GM18867 (cell line): ENCODE data around the gene SERPINA9.
"Not testable (repeated sequence)": the region's sequence is repeated elsewhere in the genome, so short reads cannot be mapped to it uniquely, and the experiment has no call there.

Experiments used
- ATAC-seq: cut with Tn5 transposase; IDR thresholded peaks from one replicate; pipeline ENCODE4 v1.9.1; 2021; ENCODE audit warnings: mild to moderate bottlenecking, moderate library complexity; ENCODE audit not compliant: unreplicated experiment

SERPINA9 gene, protein sequence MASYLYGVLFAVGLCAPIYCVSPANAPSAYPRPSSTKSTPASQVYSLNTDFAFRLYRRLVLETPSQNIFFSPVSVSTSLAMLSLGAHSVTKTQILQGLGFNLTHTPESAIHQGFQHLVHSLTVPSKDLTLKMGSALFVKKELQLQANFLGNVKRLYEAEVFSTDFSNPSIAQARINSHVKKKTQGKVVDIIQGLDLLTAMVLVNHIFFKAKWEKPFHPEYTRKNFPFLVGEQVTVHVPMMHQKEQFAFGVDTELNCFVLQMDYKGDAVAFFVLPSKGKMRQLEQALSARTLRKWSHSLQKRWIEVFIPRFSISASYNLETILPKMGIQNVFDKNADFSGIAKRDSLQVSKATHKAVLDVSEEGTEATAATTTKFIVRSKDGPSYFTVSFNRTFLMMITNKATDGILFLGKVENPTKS

DNA sequence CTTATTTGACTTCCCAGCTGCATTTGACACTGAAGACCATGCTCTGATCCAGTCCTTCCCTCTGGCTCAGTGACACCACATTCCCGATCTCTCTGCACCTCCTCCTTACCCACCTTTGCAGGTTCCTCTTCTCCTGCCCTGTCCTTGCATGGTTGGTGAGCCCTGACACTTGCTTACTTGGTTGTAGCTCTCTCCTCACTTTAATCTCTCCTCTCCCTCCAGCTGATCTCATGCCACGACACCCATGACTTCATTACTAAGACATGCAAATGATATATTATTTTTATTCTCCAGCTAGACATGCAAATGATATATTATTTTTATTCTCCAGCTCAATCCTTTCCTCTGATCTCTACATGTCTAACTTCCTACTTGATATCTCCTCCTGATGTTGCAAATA lies at the start of gene SERPINA9:
TSS of gene SERPINA9 (minus strand) at position 175 of the 400 bp plus-strand sequence. CDS start 6,357 bp downstream, outside the sequence.
- ATAC-seq, result no peak

DNA sequence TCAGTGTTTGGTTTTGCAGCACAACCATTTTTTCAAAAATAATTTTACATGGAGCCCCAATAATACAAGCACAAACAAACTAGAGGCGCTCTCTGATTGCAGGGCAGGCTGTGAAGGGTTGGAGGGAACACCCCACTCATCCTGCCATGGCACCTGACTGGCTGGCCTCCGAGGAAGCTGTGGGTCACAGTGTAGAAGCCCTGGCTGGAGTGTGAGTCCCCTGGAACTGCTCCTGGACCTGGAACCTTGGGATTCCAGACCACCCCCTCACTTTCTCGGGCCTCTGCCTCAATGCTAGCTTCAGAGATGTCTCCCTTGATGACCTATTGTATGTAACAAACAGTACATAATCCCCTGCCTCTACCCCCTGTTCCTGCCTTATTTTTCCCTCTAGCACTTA lies 48.1 kb upstream of the SERPINA9 start:
- ATAC-seq, result no peak

DNA sequence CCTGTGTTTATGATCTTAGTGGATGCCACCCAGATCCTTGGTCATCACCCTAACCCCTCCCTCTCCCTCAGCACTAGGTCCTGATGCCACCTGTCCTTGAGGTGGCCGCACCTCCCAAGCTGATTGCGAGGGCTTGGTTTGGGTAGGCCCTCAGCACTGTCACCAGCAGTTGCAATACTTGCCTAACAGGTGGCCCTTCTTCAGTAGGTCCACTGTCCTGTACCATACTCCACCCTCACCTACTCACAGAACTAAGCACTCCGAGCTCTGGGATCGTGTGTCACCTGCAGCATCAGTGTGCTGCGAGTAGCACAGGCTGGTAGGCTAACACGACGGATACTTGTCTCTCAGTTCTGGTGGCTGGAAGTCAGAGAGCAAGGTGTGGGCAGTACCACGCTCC lies 47.3 kb upstream of the SERPINA9 start:
- no peak for ATAC-seq

GRCh38 chr14:94522115-94522724 lies 46.2 kb upstream of the SERPINA9 start:
- no peak for ATAC-seq

- ATAC-seq, result no peak
These were observed 45.5 kb upstream of the SERPINA9 start for GRCh38 chr14:94521375-94522114.

DNA sequence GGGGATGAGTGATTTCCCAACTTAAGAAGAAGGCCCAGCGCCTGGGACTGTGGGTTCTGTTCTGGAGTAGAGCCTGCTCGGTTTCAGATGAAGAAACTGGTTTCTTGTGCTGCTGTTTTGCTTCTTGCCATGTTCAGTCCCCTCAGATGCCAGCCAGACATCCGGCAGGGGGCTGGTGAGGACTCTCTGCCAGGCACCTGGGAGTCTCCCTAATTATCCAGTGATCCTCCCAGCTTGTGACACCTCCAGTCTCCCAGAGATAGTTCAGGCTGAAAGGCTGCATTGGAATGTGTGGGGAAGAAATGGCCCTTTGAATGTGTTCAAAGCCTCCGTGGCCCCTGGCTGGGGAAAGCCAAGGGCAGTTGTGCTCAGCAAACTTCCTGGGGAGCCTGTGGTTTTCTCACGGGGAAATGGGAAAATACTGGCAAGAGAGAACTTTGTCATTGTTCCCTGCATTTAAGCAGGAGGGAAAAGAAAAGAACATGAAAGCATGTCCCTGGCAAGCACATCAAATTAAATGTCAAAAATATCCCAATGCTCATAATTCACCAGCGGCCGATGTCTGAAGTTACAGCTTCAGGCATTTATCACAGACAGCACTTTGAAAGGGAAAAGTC lies 41.8 kb upstream of the SERPINA9 start:
- no peak for ATAC-seq

DNA sequence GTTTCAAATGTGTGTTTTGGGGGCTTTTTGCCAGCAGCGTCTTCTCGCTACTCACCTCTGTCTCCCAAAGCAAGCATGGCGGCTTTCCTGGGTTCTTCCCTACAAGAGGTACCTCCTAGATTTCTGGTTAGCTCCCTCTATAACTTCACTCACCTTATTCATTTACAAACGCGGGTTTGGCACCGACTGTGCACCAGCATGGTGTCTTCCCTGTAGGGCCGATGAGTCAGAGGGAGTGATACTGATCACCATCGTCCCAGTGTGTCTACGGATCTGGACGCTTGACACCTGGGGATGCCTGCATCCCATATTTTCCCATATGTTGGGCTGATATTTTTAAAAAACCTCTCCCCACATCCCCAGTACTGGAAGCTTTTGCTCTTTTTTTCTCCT lies 41.2 kb upstream of the SERPINA9 start:
- no peak for ATAC-seq

DNA sequence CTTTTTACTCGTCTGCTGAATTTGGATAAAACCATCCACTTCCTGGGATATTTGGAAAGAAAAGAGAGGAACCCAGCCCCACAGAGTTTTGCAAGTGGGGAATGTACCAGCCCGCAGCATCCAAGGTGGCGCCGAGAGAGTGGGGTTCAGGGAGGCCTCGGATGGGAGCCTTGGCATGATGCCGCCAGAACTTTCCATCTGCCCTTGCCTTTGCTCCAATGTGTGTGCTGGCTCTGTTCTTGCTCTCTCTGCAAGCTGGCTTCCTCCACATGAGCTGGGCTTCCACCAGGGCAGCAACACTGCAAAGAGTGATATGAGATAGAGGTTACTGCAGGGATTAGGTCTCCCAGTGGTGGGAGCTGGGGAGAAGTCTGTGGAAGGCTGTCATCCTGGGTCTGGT lies 39.9 kb upstream of the SERPINA9 start:
- ATAC-seq, result no peak

DNA sequence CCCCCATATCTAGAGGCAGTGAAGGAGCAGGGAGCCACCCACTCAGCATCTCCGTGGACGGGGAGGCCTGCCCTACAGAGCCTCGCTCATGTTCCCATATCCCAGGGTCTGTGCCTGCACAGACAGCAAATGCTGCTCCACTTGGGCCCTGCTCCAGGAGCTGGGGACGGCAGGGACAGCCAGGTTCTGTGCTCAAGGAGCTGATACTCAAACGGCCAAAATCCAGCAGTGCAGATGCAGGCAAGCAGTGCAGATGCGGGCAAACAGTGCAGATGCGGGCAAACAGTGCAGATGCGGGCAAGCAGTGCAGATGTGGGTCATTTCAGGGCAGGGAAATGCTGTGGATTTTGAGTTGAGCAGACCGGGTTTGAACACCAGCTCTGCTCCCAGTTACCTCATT lies 39.4 kb upstream of the SERPINA9 start:
- no peak for ATAC-seq

DNA sequence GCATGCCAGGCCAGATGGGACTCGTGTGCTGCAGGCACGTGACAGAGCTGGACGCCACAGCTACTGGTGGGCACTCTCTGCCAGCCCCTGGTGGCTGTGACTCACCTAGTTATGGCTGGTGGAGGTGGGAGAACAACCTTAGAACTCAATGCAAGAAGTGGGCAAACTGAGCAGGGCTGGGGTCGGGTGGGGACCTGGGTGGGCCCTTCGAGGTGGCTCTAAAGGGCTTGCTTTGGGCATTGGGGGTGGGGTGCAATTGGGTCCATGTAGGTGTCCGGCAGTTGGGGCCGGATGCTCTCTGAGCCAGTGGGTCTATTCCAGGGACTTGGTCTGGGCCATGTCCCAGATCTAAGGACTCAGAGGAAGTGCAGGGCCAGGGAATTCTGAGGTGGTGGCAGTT lies 38.4 kb upstream of the SERPINA9 start:
- ATAC-seq, result no peak

DNA sequence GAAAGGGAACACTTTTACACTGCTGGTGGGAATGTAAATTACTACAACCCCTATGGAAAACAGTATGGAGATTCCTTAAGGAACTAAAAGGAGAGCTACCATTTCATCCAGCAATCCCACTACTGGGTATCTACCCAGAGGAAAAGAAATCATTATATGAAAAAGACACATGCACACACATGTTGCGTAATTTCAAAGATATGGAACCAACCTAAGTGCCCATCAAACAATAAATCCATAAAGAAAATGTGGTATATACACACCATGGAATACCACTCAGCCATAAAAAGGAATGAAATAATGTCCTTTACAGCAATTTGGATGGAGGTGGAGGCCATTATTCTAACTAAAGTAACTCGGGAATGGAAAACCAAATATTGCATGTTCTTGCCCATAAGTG lies 34.5 kb upstream of the SERPINA9 start:
- not testable (repeated sequence) for ATAC-seq

GRCh38 chr14:94509356-94509755 lies 33.4 kb upstream of the SERPINA9 start, which contains the start of gene SERPINA12:
Gene SERPINA12 (minus strand): TSS chr14:94509469. CDS start chr14:94498397, 11,072 bp downstream.
- ATAC-seq, result no peak

DNA sequence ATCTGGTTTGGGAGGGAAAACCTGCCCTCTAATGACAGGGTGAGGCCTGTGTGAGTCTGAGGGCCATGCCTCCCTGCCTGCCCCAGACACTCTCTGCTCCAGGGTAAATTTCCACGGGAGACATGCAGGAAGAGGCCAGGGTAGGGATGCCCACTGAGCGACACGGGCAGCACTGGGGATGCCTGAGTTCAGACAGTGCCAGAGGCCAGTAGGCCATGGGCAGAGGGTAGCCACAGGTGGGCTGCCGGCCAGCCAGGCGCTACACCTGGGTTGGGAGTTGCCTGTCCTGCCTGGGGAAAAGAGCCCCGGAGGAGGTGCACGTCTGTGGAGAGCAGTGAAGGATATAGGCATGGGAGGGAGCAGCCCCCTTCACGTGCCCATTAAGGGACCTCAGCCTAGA lies 29.6 kb upstream of the SERPINA9 start:
- no peak for ATAC-seq

- no peak for ATAC-seq
These were observed 29.2 kb upstream of the SERPINA9 start for GRCh38 chr14:94505206-94505605.

DNA sequence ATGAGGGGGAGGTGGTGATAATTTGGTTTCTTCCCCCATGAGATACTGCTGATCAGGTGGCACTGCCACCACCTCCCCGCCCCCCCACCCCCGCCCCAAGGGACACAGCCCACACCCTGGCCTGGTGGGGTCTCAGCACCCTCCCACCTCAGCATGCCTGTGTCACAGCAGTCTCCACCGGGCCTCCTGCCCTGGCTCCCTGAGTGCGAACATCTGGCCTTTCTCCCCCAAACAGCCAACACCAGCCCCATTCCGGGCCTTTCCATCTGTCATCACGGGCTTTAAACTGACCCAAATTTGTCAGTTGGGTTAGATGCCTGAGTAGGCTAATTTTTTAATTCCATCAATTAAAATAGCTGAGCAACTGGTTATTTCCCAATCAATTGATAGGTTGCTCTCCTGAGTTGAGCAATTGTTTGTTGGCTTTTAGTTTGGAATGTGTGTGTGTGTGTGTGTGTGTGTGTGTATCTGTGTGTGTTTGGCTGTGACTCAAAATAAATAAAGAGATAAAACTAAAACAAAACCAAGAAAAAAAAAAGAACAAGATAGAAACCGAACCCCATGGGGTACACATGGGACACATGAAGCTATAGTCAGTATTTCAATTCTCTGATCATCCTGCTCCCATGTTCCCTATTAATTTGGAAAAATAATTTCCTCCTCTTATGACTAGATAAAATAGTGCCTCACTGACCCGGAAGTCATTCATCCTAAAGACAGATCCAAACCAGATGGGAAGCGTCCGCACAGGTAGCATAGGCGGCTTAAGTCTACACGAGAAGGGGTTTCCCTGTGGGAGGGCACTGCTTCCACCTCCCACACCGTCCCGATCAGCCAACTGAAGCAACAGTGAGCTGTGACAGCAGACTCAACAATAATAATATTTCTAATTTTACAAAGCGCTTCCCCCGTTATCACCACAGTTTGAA lies 25.9 kb upstream of the SERPINA9 start:
- no peak for ATAC-seq

DNA sequence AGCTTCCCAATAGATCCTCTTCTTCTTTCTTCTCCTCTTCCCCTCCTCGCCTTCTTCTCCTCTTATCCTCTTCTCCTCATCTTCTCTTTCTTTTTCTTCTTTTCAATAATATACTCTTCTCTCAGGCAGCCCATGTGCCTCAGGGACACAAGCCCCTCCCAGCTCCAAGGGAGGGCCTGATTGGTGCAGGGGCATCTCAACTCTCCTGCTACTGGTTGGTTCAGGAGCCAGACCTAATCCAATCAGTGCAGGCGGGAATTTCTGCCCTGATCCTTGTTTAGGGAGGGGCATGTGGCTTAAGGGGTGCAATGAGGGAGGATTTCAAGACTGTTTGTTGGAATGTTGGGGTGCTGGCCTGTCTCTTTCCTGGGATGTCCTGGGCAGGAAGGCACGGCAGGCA lies 24.3 kb upstream of the SERPINA9 start:
- no peak for ATAC-seq

- ATAC-seq, result no peak
These were observed 23.7 kb upstream of the SERPINA9 start for GRCh38 chr14:94499673-94500072.

- no peak for ATAC-seq
These were observed 22.2 kb upstream of the SERPINA9 start for GRCh38 chr14:94498215-94498614.

- ATAC-seq, result no peak
These were observed 18.1 kb upstream of the SERPINA9 start for GRCh38 chr14:94494085-94494484.

- no peak for ATAC-seq
These were observed 15.5 kb upstream of the SERPINA9 start for GRCh38 chr14:94491511-94491910.
